GM19438 (cell line): ENCODE data around the gene ZNF326.
A peak's percentile ranks its signal among the peaks of the same experiment; 100 is the strongest.
"Not testable (repeated sequence)": the region's sequence is repeated elsewhere in the genome, so short reads cannot be mapped to it uniquely, and the experiment has no call there.

Source experiments
- ATAC-seq: cut with Tn5 transposase; IDR thresholded peaks from one replicate; pipeline ENCODE4 v1.9.1; 2021; ENCODE audit warnings: low read depth; ENCODE audit not compliant: unreplicated experiment

Gene ZNF326

DNA sequence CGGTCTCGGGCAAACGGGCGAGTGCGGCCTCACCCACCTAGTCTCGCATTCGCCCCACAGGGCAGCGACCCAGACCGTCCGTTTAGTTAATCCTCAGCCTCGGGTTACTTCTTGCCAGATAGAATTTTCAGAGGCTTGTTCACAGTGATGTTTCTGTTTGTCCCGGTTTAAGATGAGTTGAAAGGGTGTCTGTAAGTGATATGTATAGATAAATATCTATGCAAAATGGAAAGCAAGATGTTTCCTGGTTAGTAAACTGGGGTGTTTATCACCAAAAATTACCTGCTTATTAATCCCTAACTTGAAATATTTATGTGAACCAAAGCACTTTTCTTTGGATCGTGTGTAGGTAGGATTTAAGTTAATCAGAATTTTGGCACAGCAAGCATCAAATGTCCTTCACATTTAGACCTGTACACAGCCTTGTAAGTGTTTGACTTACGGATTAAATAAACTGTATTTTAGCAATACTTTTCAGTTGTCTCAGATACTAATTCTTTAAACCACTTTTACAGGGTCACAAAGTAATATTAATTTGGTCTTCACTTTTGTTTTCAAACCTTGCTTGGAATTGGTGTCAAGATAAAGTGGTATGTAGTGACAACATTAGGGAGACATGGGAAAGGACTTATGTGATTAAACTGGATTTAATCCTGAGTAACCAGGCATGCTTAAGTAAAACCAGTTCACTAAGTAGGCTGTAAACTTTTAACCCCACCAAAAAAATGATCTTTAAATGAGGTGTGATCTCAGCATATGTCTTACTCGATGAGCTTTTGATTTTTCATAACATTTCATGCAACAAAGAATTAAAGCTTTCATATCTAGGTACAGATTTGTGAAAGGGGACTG lies 914 bp downstream of the ZNF326 start:
- no peak for ATAC-seq

GRCh38 chr1:89996450-89997110 lies 1.7 kb downstream of the ZNF326 start:
- no peak for ATAC-seq

GRCh38 chr1:89997152-89997551 lies 2.2 kb downstream of the ZNF326 start:
- ATAC-seq, result not testable (repeated sequence)

GRCh38 chr1:89998306-89998705 lies 3.4 kb downstream of the ZNF326 start:
- ATAC-seq, result no peak

- ATAC-seq, result no peak
Observed at GRCh38 chr1:89999208-89999607, 4.3 kb downstream of the ZNF326 start.

GRCh38 chr1:89999628-90000027 lies 4.7 kb downstream of the ZNF326 start:
- no peak for ATAC-seq

GRCh38 chr1:90000934-90001676 lies 6.2 kb downstream of the ZNF326 start:
- ATAC-seq, result peak; percentile 55

GRCh38 chr1:90007979-90008404 lies 13.1 kb downstream of the ZNF326 start:
- ATAC-seq, result no peak

DNA sequence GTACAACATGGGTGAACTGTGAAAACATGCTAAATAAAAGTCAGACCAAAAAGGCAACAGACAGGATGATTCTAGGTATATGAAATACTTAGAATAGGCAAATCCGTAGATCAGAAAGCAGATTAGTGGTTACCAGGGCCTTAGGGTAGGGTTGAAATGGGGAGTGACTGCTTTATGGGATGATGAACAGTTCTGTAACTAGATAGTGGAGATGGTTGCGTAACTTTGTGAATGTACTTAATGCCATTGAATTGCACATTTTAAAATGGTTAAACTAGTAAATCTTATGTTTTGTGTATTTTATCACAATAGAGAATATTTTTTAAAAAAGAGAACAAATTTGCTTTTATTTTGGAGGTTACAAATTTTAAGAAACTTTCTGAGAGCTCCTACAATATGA lies 17.4 kb downstream of the ZNF326 start:
- no peak for ATAC-seq

GRCh38 chr1:90023691-90024090 lies 28.8 kb downstream of the ZNF326 start:
- no peak for ATAC-seq

GRCh38 chr1:90027281-90027680 lies 32.4 kb downstream of the ZNF326 start:
- no peak for ATAC-seq

DNA sequence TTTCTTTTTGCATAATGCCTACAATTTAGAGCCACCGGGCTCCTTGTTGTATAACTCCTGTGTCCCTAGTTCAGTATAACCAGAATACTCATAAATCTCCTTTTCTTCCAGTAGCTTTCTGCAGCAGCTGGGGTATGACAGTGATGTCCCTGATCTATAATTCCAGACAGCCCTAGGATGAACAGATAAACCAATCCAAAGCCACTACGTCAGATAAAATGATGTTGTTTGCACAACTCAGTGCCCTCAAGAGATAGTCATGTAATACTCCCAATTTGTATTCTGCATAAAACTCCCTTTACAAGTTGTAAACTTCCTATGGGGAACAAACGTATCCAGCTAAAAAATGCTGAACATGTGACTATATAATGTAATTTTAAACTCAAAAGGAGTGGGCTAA lies 44.7 kb downstream of the ZNF326 start:
- no peak for ATAC-seq

GRCh38 chr1:90043586-90043985 lies 48.7 kb downstream of the ZNF326 start:
- no peak for ATAC-seq

DNA sequence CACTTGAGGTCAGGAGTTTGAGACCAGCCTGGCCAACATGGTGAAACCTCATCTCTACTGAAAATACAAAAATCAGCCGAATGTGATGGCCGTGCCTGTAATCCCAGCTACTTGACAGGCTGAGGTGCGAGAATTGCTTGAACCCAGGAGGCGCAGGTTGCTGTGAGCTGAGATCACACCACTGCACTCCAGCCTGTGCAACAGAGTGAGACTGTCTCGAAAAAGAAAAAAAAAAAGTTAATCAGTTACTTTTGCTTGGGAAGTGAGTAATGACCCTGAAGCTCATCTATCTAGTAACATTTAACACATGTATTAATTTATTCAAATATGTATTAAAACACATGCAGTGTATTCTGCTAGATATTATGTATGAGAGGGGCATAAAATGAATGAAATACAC lies 49.4 kb downstream of the ZNF326 start:
- ATAC-seq, result no peak

- no peak for ATAC-seq
Observed at GRCh38 chr1:90045853-90046563, 51.1 kb downstream of the ZNF326 start.

GRCh38 chr1:90046635-90047034 lies 51.7 kb downstream of the ZNF326 start:
- no peak for ATAC-seq

GRCh38 chr1:90048043-90048442 lies 53.1 kb downstream of the ZNF326 start:
- no peak for ATAC-seq

- not testable (repeated sequence) for ATAC-seq
Observed at GRCh38 chr1:90062700-90063643, 68.1 kb downstream of the ZNF326 start.

GRCh38 chr1:90064109-90064508 lies 69.2 kb downstream of the ZNF326 start:
- ATAC-seq, result not testable (repeated sequence)
